ENCODE data around the gene COL4A1. TPM values are rescaled to one million over a fixed set of nuclear protein-coding genes. Genes with fewer than 3 reads are reported as not detected.

Gene COL4A1
- total RNA-seq, 1 experiment from 2014 or later = 0.12 TPM

DNA sequence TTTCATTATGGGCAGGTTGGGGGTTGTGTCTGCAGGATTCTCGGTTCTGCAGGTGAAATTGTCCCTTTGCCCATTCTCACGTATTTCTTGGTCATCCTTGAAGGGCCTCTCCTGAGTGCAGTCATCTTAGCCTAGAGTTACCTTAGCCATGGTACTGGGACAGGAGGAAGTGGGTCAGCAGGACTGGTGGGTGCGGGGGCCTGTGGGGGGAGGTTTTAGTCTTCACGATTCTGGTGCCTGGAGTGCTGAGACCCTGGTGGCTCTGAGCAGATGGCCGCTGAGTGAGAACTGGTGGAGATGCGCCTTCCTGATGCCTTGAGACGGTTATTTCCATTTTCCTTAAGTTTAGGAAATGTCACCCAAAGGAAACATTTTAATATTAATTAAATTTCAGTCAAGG lies 12.0 kb upstream of the COL4A1 start:
- Mint-ChIP-seq H3K36me3 (ENCODE audit: insufficient read depth, unreplicated experiment) (no peaks in the 10 kb centered on the region), H3K27me3 (ENCODE audit: unreplicated experiment) (no peaks in the 10 kb centered on the region), H3K4me1 (ENCODE audit: low read depth, unreplicated experiment) (no peaks in the 10 kb centered on the region), H3K27ac (ENCODE audit: unreplicated experiment) (no peak overlapping the region), H3K4me3 (ENCODE audit: low read depth, unreplicated experiment) (no peak overlapping the region), H3K9me3 (ENCODE audit: low read depth, unreplicated experiment) (no peaks in the 10 kb centered on the region)
- no peak for DNase-seq
- TF ChIP-seq, protein P1, sequence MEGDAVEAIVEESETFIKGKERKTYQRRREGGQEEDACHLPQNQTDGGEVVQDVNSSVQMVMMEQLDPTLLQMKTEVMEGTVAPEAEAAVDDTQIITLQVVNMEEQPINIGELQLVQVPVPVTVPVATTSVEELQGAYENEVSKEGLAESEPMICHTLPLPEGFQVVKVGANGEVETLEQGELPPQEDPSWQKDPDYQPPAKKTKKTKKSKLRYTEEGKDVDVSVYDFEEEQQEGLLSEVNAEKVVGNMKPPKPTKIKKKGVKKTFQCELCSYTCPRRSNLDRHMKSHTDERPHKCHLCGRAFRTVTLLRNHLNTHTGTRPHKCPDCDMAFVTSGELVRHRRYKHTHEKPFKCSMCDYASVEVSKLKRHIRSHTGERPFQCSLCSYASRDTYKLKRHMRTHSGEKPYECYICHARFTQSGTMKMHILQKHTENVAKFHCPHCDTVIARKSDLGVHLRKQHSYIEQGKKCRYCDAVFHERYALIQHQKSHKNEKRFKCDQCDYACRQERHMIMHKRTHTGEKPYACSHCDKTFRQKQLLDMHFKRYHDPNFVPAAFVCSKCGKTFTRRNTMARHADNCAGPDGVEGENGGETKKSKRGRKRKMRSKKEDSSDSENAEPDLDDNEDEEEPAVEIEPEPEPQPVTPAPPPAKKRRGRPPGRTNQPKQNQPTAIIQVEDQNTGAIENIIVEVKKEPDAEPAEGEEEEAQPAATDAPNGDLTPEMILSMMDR (IDR thresholded peaks at IDR 0.05; ENCODE audit: unreplicated experiment) = no peak
- CTCF ChIA-PET = no interaction called here
- no TSS peak for BruUV-seq (replicated peaks)
- intact Hi-C loops (cut with micrococcal nuclease; ENCODE audit: unreplicated experiment) = no loop called here

DNA sequence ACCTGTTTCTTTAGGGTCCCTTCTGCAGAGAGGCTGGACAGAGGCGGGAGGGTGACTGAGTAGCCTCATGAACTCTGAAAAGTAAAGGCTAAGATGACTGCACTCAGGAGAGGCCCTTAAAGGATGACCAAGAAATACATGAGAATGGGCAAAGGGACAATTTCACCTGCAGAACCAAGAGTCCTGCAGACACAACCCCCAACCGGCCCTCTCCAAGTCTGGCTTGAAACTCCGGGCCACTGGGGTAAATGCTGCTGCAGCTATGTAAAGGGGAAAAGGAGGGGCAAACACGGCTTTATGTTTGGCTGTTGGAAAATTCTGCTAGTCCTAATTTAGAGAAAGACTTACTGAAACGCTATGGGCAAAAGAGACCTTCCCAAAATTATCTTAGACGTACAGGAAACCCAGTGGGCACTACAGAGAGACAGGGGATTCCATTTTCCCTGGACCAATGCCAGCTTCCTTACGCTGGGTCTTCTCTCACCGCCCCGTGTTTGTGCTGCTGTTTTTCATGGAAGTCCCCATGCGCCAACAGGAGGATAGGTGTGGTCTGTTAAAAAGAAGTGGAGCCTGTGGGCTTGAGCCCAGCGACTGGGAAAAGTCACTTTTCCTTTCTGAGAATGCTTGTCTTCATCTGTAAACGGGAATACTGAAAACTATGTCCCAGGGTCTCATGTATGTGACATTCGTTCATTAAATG lies 10.7 kb upstream of the COL4A1 start:
- H3K4me3 Mint-ChIP-seq (ENCODE audit: low read depth, unreplicated experiment) = no peak overlapping the region
- no peaks in the 10 kb centered on the region for H3K27me3 Mint-ChIP-seq (ENCODE audit: unreplicated experiment)
- DNase-seq = no peak
- H3K27ac Mint-ChIP-seq (ENCODE audit: unreplicated experiment) = no peak overlapping the region
- no peaks in the 10 kb centered on the region for H3K4me1 Mint-ChIP-seq (ENCODE audit: low read depth, unreplicated experiment)
- no peaks in the 10 kb centered on the region for H3K9me3 Mint-ChIP-seq (ENCODE audit: low read depth, unreplicated experiment)
- TF ChIP-seq, protein P1 (IDR thresholded peaks at IDR 0.05; ENCODE audit: unreplicated experiment) = no peak
- no TSS peak for BruUV-seq (replicated peaks)
- intact Hi-C loops (cut with micrococcal nuclease; ENCODE audit: unreplicated experiment) = no loop called here
- CTCF ChIA-PET = no interaction called here
- no peaks in the 10 kb centered on the region for H3K36me3 Mint-ChIP-seq (ENCODE audit: insufficient read depth, unreplicated experiment)

DNA sequence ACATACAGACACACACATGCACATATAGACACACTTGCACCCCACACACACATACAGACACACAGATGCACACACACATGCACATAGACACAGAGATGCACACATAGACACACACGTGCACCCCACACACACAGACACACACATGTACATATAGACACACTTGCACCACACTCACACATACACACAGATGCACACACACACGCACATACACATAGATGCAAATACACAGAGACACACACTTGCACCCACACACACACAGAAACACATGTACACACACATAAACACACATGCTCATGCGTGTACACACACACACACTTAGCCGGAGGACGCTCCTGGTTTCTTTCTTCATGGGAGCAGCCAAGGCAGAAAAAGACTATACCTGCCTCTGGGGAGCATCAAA lies 10.1 kb upstream of the COL4A1 start:
- BruUV-seq (replicated peaks) = no TSS peak
- Mint-ChIP-seq H3K36me3 (ENCODE audit: insufficient read depth, unreplicated experiment) (no peaks in the 10 kb centered on the region), H3K27ac (ENCODE audit: unreplicated experiment) (no peak overlapping the region), H3K27me3 (ENCODE audit: unreplicated experiment) (no peaks in the 10 kb centered on the region), H3K9me3 (ENCODE audit: low read depth, unreplicated experiment) (no peaks in the 10 kb centered on the region), H3K4me3 (ENCODE audit: low read depth, unreplicated experiment) (no peak overlapping the region), H3K4me1 (ENCODE audit: low read depth, unreplicated experiment) (peaks cover 4% of the 10 kb centered on the region)
- no peak for DNase-seq
- CTCF ChIA-PET = no interaction called here
- TF ChIP-seq, protein P1 (IDR thresholded peaks at IDR 0.05; ENCODE audit: unreplicated experiment) = no peak
- intact Hi-C loops (cut with micrococcal nuclease; ENCODE audit: unreplicated experiment) = no loop called here

DNA sequence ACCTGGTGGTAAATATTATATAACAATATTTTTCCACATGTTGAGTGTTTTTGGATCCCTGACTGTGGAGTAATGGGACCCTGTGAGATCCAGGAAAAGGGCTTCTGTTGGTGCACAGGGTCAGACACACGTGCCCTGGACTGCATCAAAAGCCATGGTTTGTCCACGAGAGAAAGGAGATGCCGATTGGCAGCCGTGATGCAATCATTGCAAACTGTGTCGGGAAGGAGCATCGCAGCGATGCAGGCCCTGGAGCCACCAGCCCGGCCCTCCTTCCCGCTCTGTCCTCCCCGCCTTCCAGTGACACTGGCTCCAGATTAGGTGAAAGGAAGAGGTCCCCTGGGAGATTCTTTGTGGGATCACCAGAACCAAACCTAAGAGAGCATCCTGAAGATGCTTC lies 9.2 kb upstream of the COL4A1 start:
- Mint-ChIP-seq H3K4me1 (ENCODE audit: low read depth, unreplicated experiment) (peaks cover 5% of the 10 kb centered on the region), H3K4me3 (ENCODE audit: low read depth, unreplicated experiment) (no peak overlapping the region), H3K27me3 (ENCODE audit: unreplicated experiment) (no peaks in the 10 kb centered on the region), H3K36me3 (ENCODE audit: insufficient read depth, unreplicated experiment) (no peaks in the 10 kb centered on the region), H3K27ac (ENCODE audit: unreplicated experiment) (no peak overlapping the region), H3K9me3 (ENCODE audit: low read depth, unreplicated experiment) (no peaks in the 10 kb centered on the region)
- TF ChIP-seq, protein P1 (IDR thresholded peaks at IDR 0.05; ENCODE audit: unreplicated experiment) = no peak
- intact Hi-C loops (cut with micrococcal nuclease; ENCODE audit: unreplicated experiment) = no loop called here
- BruUV-seq (replicated peaks) = no TSS peak
- CTCF ChIA-PET = no interaction called here
- DNase-seq = no peak

Data from Calu3 (cell line).